ENCODE data around the gene BPIFA1.

The BPIFA1 gene

DNA sequence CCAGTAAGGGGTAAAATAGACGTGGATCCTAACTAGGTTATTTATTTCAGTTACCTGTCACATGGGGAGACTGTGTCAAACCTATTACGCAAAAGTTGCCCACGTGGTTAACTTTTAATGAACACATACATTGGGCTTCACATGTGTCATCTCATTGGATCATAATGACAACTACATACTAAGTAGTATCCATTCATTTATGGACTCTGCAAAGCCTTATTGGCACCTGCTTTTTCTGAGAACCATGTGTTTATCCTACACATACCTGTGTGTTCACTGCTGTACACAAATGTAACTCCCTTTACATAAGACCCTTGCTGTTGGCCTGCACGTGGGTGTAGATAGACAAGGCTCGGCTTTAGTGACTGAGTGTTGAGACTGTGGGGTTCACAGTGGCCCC is 5.1 kb downstream of the BPIFA1 start:
- no peak for DNase-seq

DNA sequence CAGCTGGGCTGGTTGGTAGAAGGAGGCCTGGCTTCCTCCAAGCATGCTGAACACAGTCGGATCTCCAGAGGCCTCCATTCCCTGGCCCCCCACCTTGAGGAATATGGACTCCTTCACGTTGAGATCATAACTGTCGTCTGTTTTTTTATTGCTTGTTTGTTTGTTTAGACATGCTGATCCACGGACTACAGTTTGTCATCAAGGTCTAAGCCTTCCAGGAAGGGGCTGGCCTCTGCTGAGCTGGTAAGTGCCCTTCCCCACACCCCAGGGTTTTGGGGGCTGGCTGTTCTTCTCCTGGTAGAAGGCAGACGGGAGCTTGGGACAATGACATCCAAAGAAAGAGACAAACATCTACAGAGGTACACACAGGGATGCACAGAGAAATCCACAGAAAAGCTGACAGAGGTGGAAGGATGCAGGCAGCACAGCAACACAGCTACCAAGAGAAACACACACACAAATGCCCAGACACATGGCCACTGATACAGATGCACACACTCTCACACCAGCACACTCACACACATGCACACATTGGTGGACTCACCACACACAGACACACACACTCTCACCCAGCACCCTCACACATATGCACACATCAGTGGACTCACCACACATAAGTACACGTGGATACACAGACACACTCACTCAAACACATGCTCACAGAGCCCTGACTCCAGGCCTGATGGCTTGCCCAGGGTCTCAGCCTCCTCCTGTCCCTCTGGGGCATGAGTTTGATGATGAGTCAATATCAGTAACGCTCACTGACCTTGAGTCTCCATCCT is 6.7 kb downstream of the BPIFA1 start:
- no peak for DNase-seq

DNA sequence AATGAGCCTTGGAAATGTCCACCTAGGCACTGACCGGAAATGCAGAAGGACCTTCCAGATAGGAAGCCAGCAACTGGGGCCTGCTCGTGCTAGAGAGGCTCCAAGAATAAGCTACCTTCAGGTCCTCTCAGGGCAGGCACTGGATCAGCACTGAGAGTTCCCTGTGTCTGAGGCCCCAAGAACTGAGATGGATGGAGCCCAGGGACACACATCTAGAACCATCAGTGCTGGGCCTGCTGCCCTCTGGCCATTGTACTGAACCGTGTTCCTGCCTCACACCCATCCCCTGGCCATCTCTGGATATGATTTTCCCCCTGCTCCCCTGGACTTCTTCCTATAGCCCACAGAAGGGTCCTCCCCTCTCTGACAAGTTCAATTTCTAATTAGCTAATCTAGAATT is 10.3 kb downstream of the BPIFA1 start:
- DNase-seq: no peak

DNA sequence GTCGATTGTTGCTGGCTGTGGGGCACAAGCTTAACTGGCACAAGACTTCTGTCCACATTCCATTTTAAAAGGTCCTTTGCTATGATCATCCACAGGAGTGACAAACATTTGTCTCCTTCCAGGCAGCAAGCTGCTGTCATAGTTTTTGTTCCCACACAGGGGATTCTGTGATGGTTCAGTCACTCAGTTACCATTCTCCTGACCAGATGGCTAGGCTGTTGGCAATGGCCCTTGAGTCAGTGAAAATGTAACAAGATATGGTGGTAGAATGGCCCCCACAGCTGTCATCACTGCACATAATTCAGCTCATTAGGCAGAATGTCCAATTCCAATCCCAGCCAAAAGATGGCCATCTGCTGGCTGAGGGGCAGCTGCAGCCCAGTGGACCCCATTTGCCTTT is 13.7 kb downstream of the BPIFA1 start:
- DNase-seq: no peak

DNA sequence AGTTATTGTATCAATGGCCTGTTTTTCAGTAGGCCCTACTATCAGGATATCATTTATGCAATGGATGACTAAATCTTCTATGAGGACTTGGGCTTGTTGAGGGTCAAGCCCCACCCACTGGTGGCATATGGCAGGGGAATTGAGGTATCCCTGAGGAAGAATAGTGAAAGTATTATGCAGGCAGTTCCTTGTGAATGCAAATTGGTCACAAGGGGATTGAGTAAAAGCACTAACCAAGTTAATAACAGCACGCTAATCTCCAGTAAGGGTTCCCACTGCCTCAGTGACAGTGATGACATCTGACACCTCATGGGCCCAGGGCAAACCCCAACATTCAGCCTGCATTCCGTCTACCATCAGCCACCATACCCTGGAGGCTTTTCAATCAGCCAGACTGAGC is 14.9 kb downstream of the BPIFA1 start:
- no peak for DNase-seq

DNA sequence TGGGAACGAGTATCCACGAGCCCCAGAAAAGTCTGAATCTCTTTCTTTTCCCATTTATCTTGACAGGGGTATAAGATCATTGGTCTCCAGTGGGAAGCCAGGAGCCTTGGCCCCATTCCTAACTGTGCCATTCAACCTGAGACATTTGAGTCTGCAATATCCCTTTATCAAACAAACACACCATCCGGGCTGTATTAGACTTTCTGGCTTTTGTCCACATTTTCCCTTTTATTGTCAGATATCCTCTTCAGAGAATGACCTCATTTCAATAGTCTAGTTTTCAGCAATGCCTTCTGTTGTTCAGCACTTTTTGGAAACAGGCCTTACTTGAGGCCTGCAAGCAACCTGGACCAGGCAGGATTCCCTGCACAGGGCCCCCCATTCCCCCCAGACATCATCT is 15.7 kb downstream of the BPIFA1 start:
- no peak for DNase-seq

DNA sequence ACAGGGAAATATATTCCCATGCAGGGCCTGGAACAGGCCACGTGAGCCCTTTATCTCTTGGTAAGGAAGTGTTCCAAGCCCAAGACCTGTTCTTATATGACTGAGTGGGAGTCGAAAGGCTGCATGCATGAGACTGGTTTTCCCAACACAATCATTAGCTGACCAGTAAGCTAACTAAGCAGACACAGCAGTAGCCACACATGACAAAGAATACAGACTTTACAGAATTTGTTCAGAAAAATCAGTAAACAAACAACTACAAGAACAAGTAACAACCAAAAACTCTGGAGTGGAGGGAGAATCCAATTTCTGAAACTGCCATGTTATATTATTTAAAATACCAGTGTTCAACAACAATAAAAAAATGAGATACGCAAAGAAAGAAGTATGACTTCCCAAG is 16.7 kb downstream of the BPIFA1 start:
- DNase-seq: no peak

DNA sequence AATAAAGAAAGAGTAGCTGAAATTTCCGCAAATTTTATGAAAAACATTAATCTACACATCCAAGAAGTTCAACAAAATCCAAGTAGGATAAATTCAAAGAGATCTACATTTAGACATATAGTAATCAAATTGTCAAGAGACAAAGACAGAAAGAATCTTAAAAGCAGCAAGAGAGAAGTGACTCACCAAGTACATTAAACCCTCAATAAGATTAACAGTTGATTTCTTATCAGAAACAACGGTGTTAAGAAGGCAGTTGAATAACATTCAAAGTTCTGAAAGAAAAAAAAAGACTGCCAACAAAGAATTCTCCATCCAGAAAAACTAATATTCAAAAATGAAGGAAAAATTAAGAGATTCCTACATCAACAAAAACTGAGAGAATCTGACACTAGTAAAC is 19.2 kb downstream of the BPIFA1 start:
- DNase-seq: no peak

DNA sequence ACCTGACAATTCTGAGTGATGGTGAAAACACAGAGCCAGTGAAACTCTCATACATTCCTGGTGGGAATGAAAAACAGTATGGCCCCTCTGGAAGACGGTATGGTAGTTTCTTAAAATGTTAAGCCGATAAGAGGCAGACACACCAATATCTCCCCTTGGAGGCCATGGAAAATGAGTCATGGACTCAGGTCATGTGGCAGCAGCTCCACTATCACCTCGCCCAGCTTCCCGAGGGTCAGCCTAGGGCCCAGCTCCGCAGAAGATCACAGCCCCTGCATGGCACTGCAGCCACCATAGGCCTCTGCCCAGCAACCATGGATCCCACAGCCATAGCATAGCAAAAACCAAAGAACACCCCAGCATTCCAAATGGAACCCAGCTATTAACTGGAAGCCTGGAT is 21.4 kb downstream of the BPIFA1 start:
- DNase-seq: no peak

DNA sequence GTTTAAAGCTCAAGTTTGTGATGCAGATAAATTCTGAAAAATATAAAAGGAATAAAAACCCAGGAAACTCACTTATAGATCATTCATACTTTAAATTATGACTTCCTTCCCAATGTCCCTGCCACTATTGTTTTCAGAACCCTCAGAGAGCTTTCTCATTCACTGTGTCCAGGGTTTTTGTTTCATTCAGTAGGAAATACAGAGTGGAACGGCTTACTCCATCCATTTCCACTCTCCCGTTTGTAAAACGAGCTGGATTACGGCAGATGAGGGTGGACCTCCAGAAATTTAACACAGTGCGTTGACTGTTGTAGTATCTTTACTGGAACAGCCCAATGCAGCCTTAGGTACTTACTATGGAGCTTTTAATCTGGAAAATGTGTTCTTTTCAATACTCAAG is 23.6 kb downstream of the BPIFA1 start:
- DNase-seq: no peak

DNA sequence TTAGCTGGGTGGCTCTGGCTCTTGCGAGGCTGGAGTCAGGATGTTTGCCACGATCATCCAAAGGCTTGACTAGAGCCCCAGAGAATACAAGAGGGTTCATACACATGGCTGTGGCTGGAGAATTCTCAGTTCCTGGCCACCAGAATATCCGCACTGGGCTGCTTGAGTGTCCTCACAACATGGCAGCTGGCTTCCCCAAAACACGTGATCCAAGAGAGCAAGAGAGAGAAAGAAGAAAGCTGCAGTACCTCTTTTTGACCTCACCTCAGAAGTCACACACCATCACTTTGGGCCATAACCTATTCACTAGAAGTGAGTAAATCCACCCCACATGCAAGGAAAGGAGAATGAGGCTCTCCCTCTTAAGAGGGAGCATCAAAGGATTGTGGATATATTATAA is 25.7 kb downstream of the BPIFA1 start:
- no peak for DNase-seq

DNA sequence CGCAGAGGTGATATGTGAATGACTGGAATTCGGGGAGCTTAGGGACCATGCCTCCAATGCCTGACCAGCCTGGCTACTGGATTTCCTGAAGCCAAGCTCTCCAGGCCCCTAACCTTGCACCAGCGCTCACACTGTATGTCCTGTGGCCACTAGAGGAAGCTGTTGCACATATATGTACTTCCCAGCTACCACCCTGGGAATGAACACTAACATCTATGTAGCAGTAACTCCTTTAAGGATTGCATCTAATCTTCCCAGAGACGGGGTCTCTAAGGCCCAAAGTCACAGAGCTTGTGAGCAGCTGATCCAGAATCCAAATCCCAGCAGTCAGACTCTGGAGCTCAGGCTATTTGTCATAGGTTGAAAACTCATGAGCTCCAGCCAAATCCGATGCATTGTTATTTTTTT is 26.9 kb downstream of the BPIFA1 start:
- DNase-seq: peak in 1 of 5 experiments; percentile 15

DNA sequence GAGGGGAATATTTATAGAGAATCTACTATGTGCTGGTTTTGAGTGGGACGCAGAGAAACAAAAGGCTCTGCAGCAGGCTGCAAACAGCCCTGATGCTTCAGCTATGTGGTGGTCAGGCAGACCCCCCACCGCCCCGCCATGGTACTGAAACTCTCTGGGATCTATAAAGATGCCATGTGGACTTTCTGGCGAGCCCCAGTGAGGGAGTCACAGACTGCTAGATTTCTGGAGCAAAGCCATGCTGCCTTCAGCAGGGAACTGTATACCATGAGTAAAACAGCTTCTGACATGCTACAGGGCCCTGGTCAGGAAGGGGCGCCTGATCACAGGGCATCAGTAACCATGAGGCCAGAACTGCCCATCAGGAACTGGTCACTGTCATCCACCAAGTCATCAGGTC is 28.0 kb downstream of the BPIFA1 start:
- no peak for DNase-seq

DNA sequence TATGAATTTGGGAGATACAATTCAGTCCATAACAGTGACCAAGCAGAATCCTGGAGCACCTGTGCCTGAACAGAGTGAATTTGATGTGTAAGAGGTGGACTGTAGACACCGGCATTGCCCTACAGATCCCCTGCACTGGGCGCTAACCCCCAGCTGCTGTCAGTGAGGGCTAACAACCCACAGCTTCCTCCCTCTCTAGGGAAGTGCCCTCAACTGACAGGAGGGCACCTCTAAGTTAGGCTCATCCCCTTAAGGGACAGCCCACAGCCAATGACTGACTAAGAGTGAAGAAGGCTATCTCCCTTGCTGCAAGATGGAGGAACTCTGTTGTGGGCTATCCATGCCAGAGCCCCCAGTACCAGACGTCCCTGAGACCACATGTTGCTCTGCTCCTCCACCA is 31.9 kb downstream of the BPIFA1 start:
- no peak for DNase-seq

DNA sequence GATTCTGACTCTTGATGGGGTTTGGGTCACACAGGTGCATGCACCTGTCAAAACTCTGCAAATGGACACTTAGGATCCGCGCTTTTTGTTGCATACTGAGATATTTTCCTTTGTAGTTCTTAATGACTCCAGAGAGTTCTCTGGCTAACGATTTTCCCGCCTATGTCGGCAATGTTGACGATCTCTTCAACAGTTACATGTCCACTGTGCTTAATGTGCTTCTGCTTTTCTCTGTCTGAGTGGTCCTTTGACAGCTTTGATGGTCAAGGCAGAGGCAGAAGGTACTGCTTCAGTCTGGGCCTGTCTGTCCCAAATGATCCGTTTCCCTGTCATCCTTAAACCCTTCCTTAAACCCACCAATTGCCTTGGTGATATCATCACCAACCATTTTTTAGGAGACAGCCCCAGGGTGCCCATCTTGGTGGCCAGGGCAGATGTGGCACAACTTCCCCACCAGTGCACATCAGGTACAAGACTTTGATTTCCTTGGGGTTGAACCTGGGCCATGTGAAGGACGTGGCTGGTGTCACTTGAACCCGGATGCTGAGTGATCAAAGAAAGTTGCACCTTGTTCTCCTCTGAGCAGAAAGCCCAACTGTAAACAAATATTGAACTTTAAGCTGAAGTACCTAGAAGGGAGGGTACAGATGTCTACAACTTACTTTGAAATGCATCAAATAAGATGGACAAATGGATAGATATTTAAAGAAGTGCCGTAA is 36.5 kb downstream of the BPIFA1 start:
- no peak for DNase-seq

DNA sequence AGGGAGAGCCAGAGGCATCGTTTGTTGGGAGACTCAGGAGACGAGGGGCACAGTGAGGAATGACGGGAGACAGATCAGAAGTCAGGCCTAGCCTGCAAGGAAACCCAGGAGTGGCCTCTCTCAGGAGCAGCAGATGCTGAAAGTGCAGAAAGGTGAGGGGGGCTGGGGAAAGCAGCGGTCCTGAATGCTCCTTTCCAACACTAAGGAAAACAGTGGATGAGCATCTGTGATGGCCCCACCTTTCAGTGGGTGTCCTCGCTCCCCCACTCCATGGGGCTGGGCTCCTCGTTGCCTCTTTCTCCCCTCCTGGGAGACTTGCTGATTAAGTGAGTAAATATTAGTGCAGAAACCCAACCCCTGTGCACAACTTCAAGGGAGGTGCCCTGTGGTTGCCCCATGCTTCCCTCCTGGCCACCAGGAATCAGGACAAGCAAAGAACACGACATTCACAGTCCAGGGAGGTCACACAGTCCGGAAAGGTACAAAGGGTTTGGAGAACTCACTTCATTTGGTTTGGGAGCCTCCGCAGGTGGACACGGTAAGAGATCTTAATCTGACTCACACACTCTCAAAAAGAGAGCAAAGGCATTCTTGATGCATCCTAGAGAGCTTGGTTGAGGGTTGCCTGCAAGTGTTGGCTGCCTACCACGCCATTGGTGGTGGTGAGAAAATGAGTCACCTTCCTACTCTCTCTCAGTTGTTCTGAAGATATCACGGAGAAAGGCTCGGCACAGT is 37.5 kb downstream of the BPIFA1 start:
- DNase-seq: peak in 1 of 5 experiments; percentile 57

DNA sequence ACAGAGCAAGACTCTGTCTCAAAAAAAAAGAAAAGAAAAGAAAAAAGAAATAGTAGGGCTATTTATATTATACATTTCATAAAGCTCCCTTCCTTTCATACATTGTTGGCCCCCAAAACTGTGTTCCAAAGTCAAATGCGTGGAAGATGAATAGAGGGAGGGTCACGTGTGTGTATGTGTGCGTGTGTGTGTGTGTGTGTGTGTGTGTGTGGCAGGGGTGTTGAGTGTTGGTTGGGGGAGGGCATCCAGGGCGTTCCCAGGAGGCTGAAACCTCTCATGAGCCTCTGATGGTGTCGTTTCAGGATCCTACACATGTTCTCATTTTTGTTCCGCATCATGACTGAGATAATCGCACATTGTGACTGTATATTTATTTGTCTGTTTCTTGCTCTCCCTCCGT is 39.4 kb downstream of the BPIFA1 start:
- DNase-seq: no peak

DNA sequence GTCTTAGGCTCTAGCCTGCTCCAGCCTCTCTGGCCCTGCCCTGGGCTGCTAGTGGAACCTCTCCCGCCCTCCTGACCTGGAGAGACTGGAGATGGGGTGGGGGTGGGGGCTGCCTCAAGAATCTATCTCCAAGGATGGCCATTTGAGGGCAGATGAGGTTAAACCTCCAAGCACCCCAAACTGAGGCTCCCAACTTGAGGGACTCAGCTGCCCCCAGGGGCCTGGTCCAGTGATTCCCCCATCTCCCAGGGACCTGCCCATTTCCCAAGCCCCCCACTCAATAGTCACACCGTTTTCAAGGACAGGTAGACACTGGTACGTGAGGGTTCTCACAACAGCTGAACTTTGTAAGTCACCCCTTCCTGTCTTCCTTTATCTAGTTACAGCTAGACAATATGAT is 40.1 kb downstream of the BPIFA1 start:
- no peak for DNase-seq

DNA sequence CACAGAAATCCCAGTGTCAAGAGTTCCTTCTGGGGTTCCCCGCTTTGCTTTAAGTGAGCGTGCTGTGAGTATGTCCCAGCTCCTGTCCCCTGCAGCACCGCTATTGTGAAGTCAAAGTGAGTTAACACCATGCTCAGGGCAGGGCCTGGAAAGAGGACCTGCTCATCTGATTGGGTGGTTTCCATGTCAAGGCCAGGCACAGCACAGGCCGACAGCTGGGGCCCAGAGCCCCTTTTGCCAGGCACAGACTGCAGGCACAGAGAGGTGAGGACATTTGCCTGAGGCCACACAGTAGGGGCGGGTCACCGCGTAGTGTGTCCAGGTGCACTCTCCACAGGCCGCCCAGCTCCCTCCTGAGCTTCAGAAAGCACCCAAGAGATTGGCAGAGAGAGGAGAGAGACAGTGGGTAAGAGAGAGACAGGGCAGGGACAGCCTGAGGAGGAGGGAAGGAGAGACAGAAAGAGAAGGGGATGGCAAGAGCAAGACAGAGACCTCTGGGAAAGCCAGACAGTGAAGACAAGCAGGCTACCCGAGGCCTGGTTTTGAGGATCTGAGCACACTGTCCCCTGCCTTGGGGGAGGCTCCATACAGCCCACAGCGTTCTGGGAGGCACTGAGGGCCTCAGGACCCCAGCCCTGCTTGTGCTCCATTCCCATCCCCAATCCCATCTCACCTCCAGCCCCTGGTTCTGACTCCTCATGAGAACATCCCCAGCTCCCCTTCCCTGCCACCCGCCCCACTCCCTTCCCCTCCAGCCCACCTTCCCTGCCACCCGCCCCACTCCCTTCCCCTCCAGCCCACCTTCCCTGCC is 40.7 kb downstream of the BPIFA1 start:
- no peak for DNase-seq

DNA sequence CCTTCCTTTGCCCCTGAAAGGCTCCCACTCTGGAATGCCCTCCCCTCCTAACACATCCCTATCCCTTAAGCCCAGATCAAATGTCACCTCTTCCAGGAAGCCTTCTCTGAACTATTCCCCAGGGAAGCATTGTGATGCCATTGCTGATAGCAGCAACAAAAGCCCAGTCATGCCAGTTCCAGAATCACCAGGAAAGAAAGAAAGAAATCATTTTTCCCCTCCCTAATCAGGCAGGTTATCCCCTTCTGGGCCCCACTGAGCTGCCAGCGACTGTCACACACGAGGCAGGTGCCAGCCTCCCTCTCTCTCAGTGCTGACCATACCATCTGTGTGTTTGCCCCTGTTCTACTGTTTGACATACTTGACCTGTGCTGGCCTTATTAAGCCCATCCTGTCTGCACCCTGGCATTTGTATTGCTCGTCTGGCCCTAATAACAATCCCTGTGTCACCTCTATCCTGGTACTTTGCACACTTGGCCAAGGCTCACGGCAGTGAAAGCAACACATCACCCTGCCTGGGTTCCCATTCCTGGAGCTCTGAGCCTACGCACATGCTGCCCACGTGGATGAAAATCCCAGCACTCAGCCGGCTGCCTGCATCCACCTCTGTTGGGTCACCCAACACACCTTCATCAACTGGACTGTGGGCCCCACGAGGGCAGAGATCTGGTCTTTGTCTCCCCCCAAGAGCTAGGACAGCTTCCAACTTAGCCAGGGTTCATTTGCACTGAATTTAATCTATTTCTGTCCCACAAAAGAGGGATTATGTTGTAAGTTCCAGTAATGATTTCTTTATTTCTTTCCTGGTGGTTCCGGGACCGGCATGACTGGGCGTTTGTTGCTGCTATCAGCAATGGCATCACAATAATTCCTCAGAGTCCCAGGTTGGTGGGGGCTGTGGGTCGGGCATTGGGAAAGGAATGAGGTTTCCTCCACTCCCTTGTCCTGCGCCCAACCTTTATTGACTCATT is 42.0 kb downstream of the BPIFA1 start:
- DNase-seq: no peak

DNA sequence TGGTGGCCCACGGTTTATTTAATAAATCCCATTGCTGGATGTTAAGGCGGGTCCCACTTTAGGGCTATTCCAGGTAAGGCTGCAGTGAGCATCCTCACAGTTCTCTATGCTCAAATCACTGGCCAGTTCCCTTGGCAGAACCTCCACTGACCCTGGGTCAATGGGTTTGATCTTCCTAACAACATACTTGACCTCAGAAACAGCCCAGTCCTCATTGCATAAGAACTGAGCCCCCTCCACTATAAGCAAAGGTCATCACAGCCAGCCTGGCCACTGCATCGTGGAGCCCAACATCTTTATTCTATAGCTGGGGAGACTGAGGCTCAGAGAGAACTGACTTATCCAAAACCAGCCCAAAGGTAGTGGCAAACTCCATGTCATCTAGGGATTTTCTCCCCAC is 42.9 kb downstream of the BPIFA1 start:
- DNase-seq: no peak

Measured in T-helper 2 cell (primary cell).